ENCODE results near the gene PAX7.

PAX7 gene

GRCh38 chr1:18711536-18712251 lies 81.0 kb downstream of the PAX7 start:
- no peak for DNase-seq

GRCh38 chr1:18712252-18712600 lies 81.6 kb downstream of the PAX7 start:
- no peak for DNase-seq

- no peak for DNase-seq
Measured at GRCh38 chr1:18714404-18715175, 83.9 kb downstream of the PAX7 start.

- DNase-seq = no peak
Measured at GRCh38 chr1:18716112-18716784, 85.6 kb downstream of the PAX7 start.

GRCh38 chr1:18716785-18717678 lies 86.4 kb downstream of the PAX7 start:
- no peak for DNase-seq

- no peak for DNase-seq
Measured at GRCh38 chr1:18719786-18720451, 89.3 kb downstream of the PAX7 start.

- DNase-seq = no peak
Measured at GRCh38 chr1:18721041-18721440, 90.4 kb downstream of the PAX7 start.

GRCh38 chr1:18721776-18722175 lies 91.1 kb downstream of the PAX7 start:
- DNase-seq = no peak

GRCh38 chr1:18722270-18722669 lies 91.6 kb downstream of the PAX7 start:
- DNase-seq = no peak

GRCh38 chr1:18723206-18723605 lies 92.6 kb downstream of the PAX7 start:
- DNase-seq = no peak

- DNase-seq = no peak
Measured at GRCh38 chr1:18723701-18724411, 93.2 kb downstream of the PAX7 start.

- no peak for DNase-seq
Measured at GRCh38 chr1:18724801-18725200, 94.2 kb downstream of the PAX7 start.

- DNase-seq = no peak
Measured at GRCh38 chr1:18725231-18725895, 94.7 kb downstream of the PAX7 start.

- DNase-seq = no peak
Measured at GRCh38 chr1:18726368-18726767, 95.7 kb downstream of the PAX7 start.

- DNase-seq = no peak
Measured at GRCh38 chr1:18727956-18728355, 97.3 kb downstream of the PAX7 start.

GRCh38 chr1:18730321-18730720 lies 99.7 kb downstream of the PAX7 start:
- no peak for DNase-seq

GRCh38 chr1:18731148-18731547 lies 100.5 kb downstream of the PAX7 start:
- DNase-seq = no peak

GRCh38 chr1:18731591-18732235 lies 101.1 kb downstream of the PAX7 start:
- DNase-seq = no peak

GRCh38 chr1:18732686-18733085 lies 102.0 kb downstream of the PAX7 start:
- DNase-seq = no peak

- no peak for DNase-seq
Measured at GRCh38 chr1:18734001-18734400, 103.4 kb downstream of the PAX7 start.
